Lung (tissue), 12 donors: ENCODE results near the gene ICAM4. TPM values are rescaled to one million over a fixed set of nuclear protein-coding genes. Genes with fewer than 3 reads are reported as not detected.

Source experiments
- ATAC-seq: fragments of 200-7000 bp; cut with Tn5 transposase; one replicate; pipeline ENCODE4 v1.9.1; 2020; ENCODE audit warnings: moderate number of reproducible peaks; ENCODE audit not compliant: insufficient read depth, low FRiP score
- DNase-seq, 3 donors: peaks; one replicate each; pipeline ENCODE4 v3.0.0-alpha.2; 2013 to 2017
- H3K27ac ChIP-seq, 2 donors: one replicate each; pipeline ENCODE4 v1.5.1; 2013; ENCODE audit warnings: mild to moderate bottlenecking in 2 of 2, moderate library complexity in 2 of 2, control low read depth in 1 of 2, inconsistent platforms in 1 of 2, low read depth in 1 of 2, low read length in 1 of 2
- H3K27me3 ChIP-seq, 3 donors: one replicate each; pipeline ENCODE4 v1.5.1; 2013; ENCODE audit warnings: low read length in 2 of 3; ENCODE audit not compliant: control insufficient read depth in 3 of 3, insufficient read depth in 3 of 3
- H3K36me3 ChIP-seq, 4 donors: one replicate each; pipeline ENCODE4 v1.5.1; 2013; ENCODE audit warnings: low read length in 4 of 4, mild to moderate bottlenecking in 1 of 4, moderate library complexity in 1 of 4; ENCODE audit not compliant: control insufficient read depth in 4 of 4, insufficient read depth in 4 of 4
- H3K4me1 ChIP-seq, 5 donors: one replicate each; pipeline ENCODE4 v1.5.1; 2013; ENCODE audit warnings: low read length in 5 of 5, mild to moderate bottlenecking in 2 of 5, moderate library complexity in 1 of 5; ENCODE audit not compliant: control insufficient read depth in 5 of 5, insufficient read depth in 5 of 5
- H3K4me3 ChIP-seq: one replicate; pipeline ENCODE4 v1.5.1; 2013; ENCODE audit warnings: mild to moderate bottlenecking, control low read depth, moderate library complexity
- H3K9ac ChIP-seq, 2 donors: one replicate each; pipeline ENCODE4 v1.5.1; 2013; ENCODE audit warnings: low read length in 2 of 2, control low read depth in 1 of 2; ENCODE audit not compliant: insufficient read depth in 1 of 2
- H3K9me3 ChIP-seq, 4 donors: one replicate each; pipeline ENCODE4 v1.5.1; 2013; ENCODE audit warnings: low read length in 3 of 4, mild to moderate bottlenecking in 1 of 4, moderate library complexity in 1 of 4; ENCODE audit not compliant: control insufficient read depth in 4 of 4, insufficient read depth in 3 of 4
- WGBS, 2 donors: extraction: QIAGEN DNeasy Blood & Tissue Kit; methylation state at CpG; one replicate each; pipeline ENCODE4 v1.1.7; 2013; 5-methylcytosine and 5-hydroxymethylcytosine counted together
- polyA plus RNA-seq, 2 donors: library from polyadenylated mRNA; stranded (reverse); fragments of 200-250 nt; gene quantifications; one replicate each; pipeline ENCODE4 v1.2.1, GENCODE V29; 2013
- total RNA-seq, 2 donors: library from RNA; depleted of rRNA in 1 of 2; stranded (reverse); fragments of >200 nt in 1 of 2; gene quantifications; one replicate each; pipeline ENCODE4 v1.2.1, GENCODE V29; 2014 to 2021
- TF ChIP-seq, protein P1 (sequence below): IDR thresholded peaks from 2 replicates; pipeline ENCODE4 v1.5.1; 2012; ENCODE audit warnings: mild to moderate bottlenecking; ENCODE audit errors: control extremely low read depth, extremely low read depth
- donor health status: control.
- donor health status: control.
- donor health status: Bipolar disorder and iron deficiency.
- donor health status: healthy.
- donor health status: DM: yes; HTN: yes; CAD: no.

ICAM4 gene
- total and polyA plus RNA-seq, 4 donors = 4.6 to 38.8 (median 8.1) TPM

DNA sequence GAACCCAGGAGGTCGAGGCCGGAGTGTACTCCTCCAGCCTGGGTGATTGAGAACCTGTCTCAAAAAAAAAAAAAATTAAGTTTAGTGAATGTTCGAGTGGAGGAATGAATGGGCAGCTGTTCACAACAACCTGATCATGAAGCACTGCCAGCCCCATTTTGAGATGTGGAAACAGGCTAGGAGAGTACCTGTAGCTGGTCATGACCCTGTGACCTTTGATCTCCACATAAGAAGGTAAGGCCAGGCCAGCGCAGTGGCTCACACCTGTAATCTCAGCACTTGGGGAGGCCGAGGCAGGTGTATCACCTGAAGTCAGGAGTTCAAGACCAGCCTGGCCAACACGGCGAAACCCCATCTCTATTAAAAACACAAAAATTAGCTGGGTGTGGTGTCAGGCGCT, 39.0 kb downstream of the ICAM4 start:
- Histone ChIP-seq H3K9me3 (no peaks in the 10 kb centered on the region), H3K27me3 (no peaks in the 10 kb centered on the region), H3K4me3 (no peak overlapping the region), H3K9ac (no peak overlapping the region), H3K4me1 (no peaks in the 10 kb centered on the region), H3K36me3 (peaks cover 8 to 78% (median 41%) of the 10 kb centered on the region in 4 donors), H3K27ac (no peak overlapping the region)
- TF ChIP-seq, protein P1, sequence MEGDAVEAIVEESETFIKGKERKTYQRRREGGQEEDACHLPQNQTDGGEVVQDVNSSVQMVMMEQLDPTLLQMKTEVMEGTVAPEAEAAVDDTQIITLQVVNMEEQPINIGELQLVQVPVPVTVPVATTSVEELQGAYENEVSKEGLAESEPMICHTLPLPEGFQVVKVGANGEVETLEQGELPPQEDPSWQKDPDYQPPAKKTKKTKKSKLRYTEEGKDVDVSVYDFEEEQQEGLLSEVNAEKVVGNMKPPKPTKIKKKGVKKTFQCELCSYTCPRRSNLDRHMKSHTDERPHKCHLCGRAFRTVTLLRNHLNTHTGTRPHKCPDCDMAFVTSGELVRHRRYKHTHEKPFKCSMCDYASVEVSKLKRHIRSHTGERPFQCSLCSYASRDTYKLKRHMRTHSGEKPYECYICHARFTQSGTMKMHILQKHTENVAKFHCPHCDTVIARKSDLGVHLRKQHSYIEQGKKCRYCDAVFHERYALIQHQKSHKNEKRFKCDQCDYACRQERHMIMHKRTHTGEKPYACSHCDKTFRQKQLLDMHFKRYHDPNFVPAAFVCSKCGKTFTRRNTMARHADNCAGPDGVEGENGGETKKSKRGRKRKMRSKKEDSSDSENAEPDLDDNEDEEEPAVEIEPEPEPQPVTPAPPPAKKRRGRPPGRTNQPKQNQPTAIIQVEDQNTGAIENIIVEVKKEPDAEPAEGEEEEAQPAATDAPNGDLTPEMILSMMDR = no peak
- ATAC-seq (no peak), DNase-seq (no peak)
- WGBS, 2 donors = 95 to 96% methylated on average over 8 of the region's 8 CpGs

- Histone ChIP-seq H3K9me3 (no peaks in the 10 kb centered on the region), H3K4me1 (peaks cover 0 to 9% (median 7%) of the 10 kb centered on the region in 5 donors), H3K27me3 (no peaks in the 10 kb centered on the region), H3K27ac (no peak overlapping the region), H3K36me3 (peaks cover 5 to 58% (median 32%) of the 10 kb centered on the region in 4 donors), H3K4me3 (no peak overlapping the region), H3K9ac (no peak overlapping the region)
- WGBS, 2 donors = 89 to 97% methylated on average over 7 of the region's 7 CpGs
- DNase-seq (no peak), ATAC-seq (no peak)
- TF ChIP-seq, protein P1 = no peak
These were observed 41.0 kb downstream of the ICAM4 start for GRCh38 chr19:10327793-10328192.

- ATAC-seq = no peak
- H3K4me3 ChIP-seq = no peak overlapping the region
- TF ChIP-seq, protein P1 = no peak
- no peak for DNase-seq
- H3K27ac ChIP-seq = no peak overlapping the region
- H3K36me3 ChIP-seq = peaks cover 5 to 48% (median 31%) of the 10 kb centered on the region in 4 donors
- WGBS, 2 donors = 96 to 97% methylated on average over 41 of the region's 41 CpGs
- H3K27me3 ChIP-seq = no peaks in the 10 kb centered on the region
- no peaks in the 10 kb centered on the region for H3K9me3 ChIP-seq
- peaks cover 0 to 12% (median 7%) of the 10 kb centered on the region in 5 donors for H3K4me1 ChIP-seq
- no peak overlapping the region for H3K9ac ChIP-seq
These were observed 42.0 kb downstream of the ICAM4 start for GRCh38 chr19:10328558-10329429.
